Choroid plexus epithelial cell (primary cell): Measurements from ENCODE around the gene OR51Q1.

ENCODE experiments used
- DNase-seq: peaks from one replicate; pipeline ENCODE4 v3.0.0-alpha.2; 2010; ENCODE audit warnings: low read depth
- H3K4me3 ChIP-seq: 2 replicates; pipeline ENCODE4 v1.5.1; 2011; ENCODE audit warnings: low read depth, mild to moderate bottlenecking, control low read depth, low read length, moderate library complexity
- CTCF ChIP-seq: conservative IDR thresholded peaks from 2 replicates; pipeline ENCODE4 v1.5.1; 2011; ENCODE audit warnings: low read depth, mild to moderate bottlenecking, control low read depth, inconsistent platforms, low read length, moderate library complexity

OR51Q1 gene

GRCh38 chr11:5421811-5422210 lies at the start of gene OR51Q1:
Gene OR51Q1, plus strand, starts transcription at chr11:5422111. Its CDS starts 90 bp downstream, at chr11:5422201.
- TF ChIP-seq CTCF: no peak
- DNase-seq: no peak

GRCh38 chr11:5380740-5381342 lies 41.1 kb upstream of the OR51Q1 start:
- DNase-seq: peak; percentile 87
- peak; percentile 96 for TF ChIP-seq CTCF
- H3K4me3 ChIP-seq: no peak overlapping the region

More at GRCh38 chr11:5421811-5422210, at the start of gene OR51Q1:
- no peak within 1 kb of the TSS for H3K4me3 ChIP-seq

- H3K4me3 ChIP-seq: no peak within 1 kb of the TSS
- no peak for DNase-seq
These were observed 38.3 kb upstream of the OR51Q1 start, which contains the start of gene OR51M1 for GRCh38 chr11:5383576-5383975. Gene OR51M1, plus strand, starts transcription at chr11:5383812. Its CDS starts 5,587 bp downstream, at chr11:5389399.

GRCh38 chr11:5384335-5384734 lies 37.6 kb upstream of the OR51Q1 start:
- no peak for DNase-seq
- H3K4me3 ChIP-seq: no peak overlapping the region
- no peak for TF ChIP-seq CTCF

More at GRCh38 chr11:5383576-5383975, 38.3 kb upstream of the OR51Q1 start, which contains the start of gene OR51M1:
- TF ChIP-seq CTCF: no peak

GRCh38 chr11:5390210-5390609 lies 31.7 kb upstream of the OR51Q1 start:
- DNase-seq: no peak
- TF ChIP-seq CTCF: peak; percentile 9
- H3K4me3 ChIP-seq: no peak overlapping the region

- no peak for DNase-seq
- TF ChIP-seq CTCF: no peak
- H3K4me3 ChIP-seq: no peak overlapping the region
These were observed 27.8 kb upstream of the OR51Q1 start for GRCh38 chr11:5394091-5394490.

- no peak overlapping the region for H3K4me3 ChIP-seq
- no peak for TF ChIP-seq CTCF
- DNase-seq: no peak
These were observed 23.0 kb upstream of the OR51Q1 start for GRCh38 chr11:5398936-5399335.
